ENCODE measurements around the gene PITPNM3.
"Not testable (repeated sequence)": the region's sequence is repeated elsewhere in the genome, so short reads cannot be mapped to it uniquely, and the experiment has no call there.

PITPNM3 gene

GRCh38 chr17:6556121-6557039, at the start of gene PITPNM3:
Gene PITPNM3 (minus strand): TSS chr17:6556555. CDS start chr17:6556406, 149 bp downstream.
- no peak for DNase-seq

- no peak for DNase-seq
Observed at GRCh38 chr17:6605142-6605541, 48.8 kb upstream of the PITPNM3 start.

- DNase-seq, result peak; percentile 1
Observed at GRCh38 chr17:6603744-6604325, 47.5 kb upstream of the PITPNM3 start.

- no peak for DNase-seq
Observed at GRCh38 chr17:6602141-6602540, 45.8 kb upstream of the PITPNM3 start.

GRCh38 chr17:6599364-6599763, 43.0 kb upstream of the PITPNM3 start:
- DNase-seq, result no peak

GRCh38 chr17:6597727-6598126, 41.4 kb upstream of the PITPNM3 start:
- DNase-seq, result no peak

- DNase-seq, result no peak
Observed at GRCh38 chr17:6596941-6597340, 40.6 kb upstream of the PITPNM3 start.

GRCh38 chr17:6596511-6596910, 40.2 kb upstream of the PITPNM3 start:
- no peak for DNase-seq

GRCh38 chr17:6596081-6596480, 39.7 kb upstream of the PITPNM3 start:
- DNase-seq, result no peak

GRCh38 chr17:6593371-6593770, 37.0 kb upstream of the PITPNM3 start:
- not testable (repeated sequence) for DNase-seq

GRCh38 chr17:6592173-6592572, 35.8 kb upstream of the PITPNM3 start:
- DNase-seq, result no peak

GRCh38 chr17:6591599-6592158, 35.3 kb upstream of the PITPNM3 start:
- no peak for DNase-seq

- DNase-seq, result no peak
Observed at GRCh38 chr17:6589266-6589946, 33.1 kb upstream of the PITPNM3 start.

GRCh38 chr17:6588165-6588564, 31.8 kb upstream of the PITPNM3 start:
- no peak for DNase-seq

- DNase-seq, result no peak
Observed at GRCh38 chr17:6587310-6587709, 31.0 kb upstream of the PITPNM3 start.

- DNase-seq, result no peak
Observed at GRCh38 chr17:6583411-6583810, 27.1 kb upstream of the PITPNM3 start.

GRCh38 chr17:6580625-6581024, 24.3 kb upstream of the PITPNM3 start:
- DNase-seq, result no peak

- DNase-seq, result no peak
Observed at GRCh38 chr17:6578491-6578890, 22.1 kb upstream of the PITPNM3 start.

- DNase-seq, result no peak
Observed at GRCh38 chr17:6577686-6578263, 21.4 kb upstream of the PITPNM3 start.

- no peak for DNase-seq
Observed at GRCh38 chr17:6576038-6576785, 19.9 kb upstream of the PITPNM3 start.

GRCh38 chr17:6575596-6575988, 19.2 kb upstream of the PITPNM3 start:
- no peak for DNase-seq
